OCI-M2 (cell line): ENCODE measurements around the gene SLC39A8.
"Not testable (repeated sequence)": the region's sequence is repeated elsewhere in the genome, so short reads cannot be mapped to it uniquely, and the experiment has no call there.

ENCODE experiments used
- DNase-seq: peaks from one replicate; lab custom pipeline; 2025; ENCODE audit not compliant: unreplicated experiment; lab: John Stamatoyannopoulos, UW

The SLC39A8 gene

GRCh38 chr4:102302762-102303161, 42.5 kb downstream of the SLC39A8 start:
- DNase-seq: no peak

- no peak for DNase-seq
Measured at GRCh38 chr4:102301167-102301566, 44.1 kb downstream of the SLC39A8 start.

GRCh38 chr4:102299354-102300107, 45.8 kb downstream of the SLC39A8 start:
- DNase-seq: no peak

GRCh38 chr4:102298716-102299115, 46.6 kb downstream of the SLC39A8 start:
- no peak for DNase-seq

- DNase-seq: no peak
Measured at GRCh38 chr4:102295153-102295862, 50.0 kb downstream of the SLC39A8 start.

GRCh38 chr4:102288497-102288896, 56.8 kb downstream of the SLC39A8 start:
- no peak for DNase-seq

GRCh38 chr4:102285831-102286230, 59.5 kb downstream of the SLC39A8 start:
- no peak for DNase-seq

- no peak for DNase-seq
Measured at GRCh38 chr4:102281171-102281839, 64.0 kb downstream of the SLC39A8 start.

GRCh38 chr4:102273317-102273716, 72.0 kb downstream of the SLC39A8 start:
- DNase-seq: not testable (repeated sequence)

GRCh38 chr4:102272318-102272717, 73.0 kb downstream of the SLC39A8 start:
- no peak for DNase-seq

- DNase-seq: no peak
Measured at GRCh38 chr4:102268355-102268754, 76.9 kb downstream of the SLC39A8 start.

- DNase-seq: no peak
Measured at GRCh38 chr4:102263024-102263787, 82.1 kb downstream of the SLC39A8 start.

GRCh38 chr4:102259702-102260101, 85.6 kb downstream of the SLC39A8 start:
- DNase-seq: no peak

GRCh38 chr4:102259081-102259480, 86.2 kb downstream of the SLC39A8 start:
- no peak for DNase-seq

- DNase-seq: no peak
Measured at GRCh38 chr4:102256321-102256720, 89.0 kb downstream of the SLC39A8 start.

- DNase-seq: no peak
Measured at GRCh38 chr4:102253860-102254259, 91.4 kb downstream of the SLC39A8 start.

GRCh38 chr4:102252171-102252570, 93.1 kb downstream of the SLC39A8 start:
- no peak for DNase-seq

GRCh38 chr4:102250341-102250740, 94.9 kb downstream of the SLC39A8 start:
- DNase-seq: no peak

- no peak for DNase-seq
Measured at GRCh38 chr4:102247041-102247440, 98.2 kb downstream of the SLC39A8 start.

GRCh38 chr4:102246416-102246815, 98.9 kb downstream of the SLC39A8 start:
- DNase-seq: no peak

- DNase-seq: no peak
Measured at GRCh38 chr4:102244878-102245535, 100.3 kb downstream of the SLC39A8 start.
